ENCODE results near the gene DMRT2.

- TF ChIP-seq EZH2phosphoT487 (IDR thresholded peaks at IDR 0.05; ENCODE audit: borderline replicate concordance, low read depth, low read length) = no peak
- no peak for TF ChIP-seq CTCF (conservative IDR thresholded peaks at IDR 0.05; ENCODE audit: low read length)
These were observed 23.9 kb upstream of the DMRT2 start for GRCh38 chr9:1026219-1026618.

Data from OCI-LY7 (cell line).